Left forelimb (tissue), 1 donor: ENCODE data around the gene TNS1.

ENCODE experiments used
- DNase-seq: peaks from one replicate; pipeline ENCODE4 v3.0.0-alpha.2; 2018; ENCODE audit warnings: low spot score

TNS1 gene

DNA sequence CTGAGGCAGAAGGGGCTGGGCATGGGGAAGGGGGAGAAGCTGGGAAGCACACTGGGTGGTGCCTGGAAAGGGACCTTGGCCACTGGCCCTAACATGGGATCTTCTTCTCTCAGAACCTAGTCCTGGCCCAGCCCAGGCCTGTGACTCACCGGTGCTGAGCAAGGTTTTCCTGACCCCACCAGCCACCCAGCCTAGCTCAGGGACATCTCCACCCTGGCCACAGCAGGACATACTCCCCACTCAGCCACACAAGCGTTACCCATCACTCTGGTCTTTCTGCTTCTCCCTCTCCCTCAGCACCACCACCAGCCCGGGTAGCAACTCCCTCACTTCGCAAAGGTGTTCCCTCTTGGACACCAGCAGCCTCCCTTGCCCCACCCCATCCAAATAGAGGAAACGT, 22.8 kb downstream of the TNS1 start:
- DNase-seq, result no peak

DNA sequence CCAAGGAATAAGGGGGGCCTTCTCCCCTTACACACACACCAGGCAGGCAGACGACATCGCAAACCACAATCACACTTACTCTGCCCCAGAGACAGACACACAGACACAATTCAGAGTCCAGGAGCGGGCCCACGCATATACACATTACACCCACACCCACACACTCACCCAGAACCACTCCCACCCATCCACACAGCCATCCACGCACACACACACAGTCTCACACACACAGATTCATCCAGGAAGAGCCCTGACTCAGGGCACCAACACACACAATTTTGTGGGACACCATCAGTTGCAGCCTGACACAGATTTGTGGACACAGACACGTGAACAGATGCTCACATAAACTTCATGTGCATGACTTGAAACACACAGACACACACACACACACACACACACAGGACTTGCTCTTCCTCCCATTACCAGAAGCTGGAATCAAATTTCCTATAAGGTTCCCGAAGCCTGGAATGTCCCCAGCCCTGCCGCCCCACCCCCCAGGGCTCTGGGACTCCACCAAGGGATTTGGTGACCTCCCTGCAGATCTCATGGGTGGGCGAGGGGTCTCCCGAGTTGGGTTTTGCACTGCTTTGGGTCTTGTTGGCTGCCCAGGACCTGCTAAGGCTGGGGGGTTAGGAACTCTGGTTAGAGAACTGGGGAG, 23.5 kb downstream of the TNS1 start:
- DNase-seq, result no peak

DNA sequence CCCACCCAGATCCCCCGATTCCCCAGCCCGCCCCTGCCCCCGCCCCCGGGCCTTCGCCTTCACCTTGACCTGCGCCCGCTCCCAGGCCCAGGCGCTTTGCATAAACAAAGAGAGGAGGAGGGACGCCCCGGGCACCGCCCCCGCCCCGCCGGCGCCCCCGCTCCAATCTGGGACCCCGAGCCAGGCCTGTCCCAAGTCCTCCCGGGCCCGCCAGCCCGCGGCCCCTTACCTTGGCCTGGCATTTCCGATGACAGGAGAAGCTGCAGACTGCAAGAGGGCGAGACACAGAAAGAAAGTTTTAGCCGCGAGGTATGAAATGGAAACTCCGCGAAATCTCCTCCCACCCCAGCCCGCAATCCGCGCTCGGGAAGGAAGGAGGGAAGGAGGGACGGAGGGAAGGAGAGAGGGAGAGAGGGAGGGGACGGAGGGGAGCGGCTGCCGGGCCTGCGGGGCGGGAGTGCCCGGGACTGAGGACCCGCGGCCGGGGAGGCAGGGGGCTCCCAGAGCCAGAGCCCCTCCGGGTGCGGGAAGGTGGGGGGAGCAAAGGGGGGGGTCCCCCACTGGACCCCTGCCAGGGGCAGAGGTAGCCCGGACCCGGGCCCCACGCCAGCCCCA, 24.2 kb downstream of the TNS1 start:
- no peak for DNase-seq

DNA sequence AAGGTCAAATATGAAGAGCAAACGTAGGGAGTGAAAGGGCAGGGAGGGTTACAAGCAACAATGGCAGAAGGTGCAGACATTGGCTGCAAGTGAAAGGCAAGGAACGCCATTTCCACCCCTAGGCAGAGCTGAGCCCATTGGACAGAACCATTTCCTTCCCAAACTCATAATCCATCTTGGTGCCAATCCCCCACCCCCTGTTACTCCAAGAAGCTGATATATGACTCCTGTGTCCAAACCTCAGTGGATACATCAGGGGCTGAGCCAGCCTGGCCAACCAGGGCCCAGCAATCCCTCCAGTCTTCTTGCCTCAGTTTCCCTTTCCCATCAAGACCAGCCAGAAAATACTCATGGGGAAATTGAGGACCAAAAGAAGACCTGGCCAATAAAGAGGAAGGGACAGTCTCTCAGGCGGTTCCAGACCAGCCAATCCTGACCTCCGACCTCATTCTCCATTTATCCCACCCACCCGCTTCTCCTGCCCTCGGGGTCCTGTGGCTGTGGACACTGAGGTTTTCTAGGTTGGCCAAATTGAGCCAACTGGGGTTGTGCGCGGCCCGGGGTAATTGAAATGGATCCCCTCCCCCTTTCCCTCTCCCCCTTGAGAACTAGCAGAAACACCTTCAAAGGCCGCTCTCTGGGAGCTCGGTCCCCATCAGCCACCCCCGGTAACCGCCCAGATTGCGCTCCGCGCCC, 24.8 kb downstream of the TNS1 start:
- DNase-seq, result no peak

DNA sequence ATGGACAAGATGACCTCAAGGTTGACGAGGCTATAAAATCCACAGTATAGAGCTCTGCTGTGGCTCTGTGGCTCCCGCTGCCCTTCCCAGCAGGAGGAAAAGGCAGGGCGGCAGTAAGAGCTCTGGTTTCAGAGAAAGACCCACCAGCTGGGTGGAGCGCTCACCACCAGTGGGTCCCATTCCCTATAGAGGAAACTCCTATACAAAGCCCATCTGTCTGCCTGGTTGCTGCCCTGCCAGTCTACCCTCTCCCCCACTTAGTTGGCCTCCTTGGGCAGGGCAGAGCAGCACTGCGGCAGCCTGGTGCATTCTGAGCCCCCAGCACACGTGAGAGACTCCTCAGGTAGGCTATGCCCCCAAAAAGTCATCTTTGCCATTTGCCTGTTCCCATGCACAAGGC, 26.5 kb downstream of the TNS1 start:
- no peak for DNase-seq

DNA sequence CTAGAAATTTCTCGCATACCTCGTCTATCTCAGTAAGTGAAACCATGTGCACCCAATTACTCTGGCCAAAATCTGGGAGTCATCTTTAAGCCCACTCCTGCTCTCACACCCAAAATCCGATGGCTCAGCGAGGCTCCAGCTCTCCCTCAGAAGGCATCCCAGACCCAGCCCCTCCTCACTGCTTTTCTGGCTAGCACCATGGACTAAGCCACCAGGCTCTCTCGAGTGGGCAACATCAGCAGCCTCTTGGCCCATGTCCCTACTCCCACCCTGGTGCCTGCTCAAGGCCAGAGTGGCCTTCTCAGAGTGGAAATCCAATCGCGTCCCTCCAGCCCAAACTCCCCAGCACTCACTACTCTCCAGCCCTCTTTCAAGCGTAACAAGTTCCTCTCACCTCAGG, 27.2 kb downstream of the TNS1 start:
- no peak for DNase-seq

DNA sequence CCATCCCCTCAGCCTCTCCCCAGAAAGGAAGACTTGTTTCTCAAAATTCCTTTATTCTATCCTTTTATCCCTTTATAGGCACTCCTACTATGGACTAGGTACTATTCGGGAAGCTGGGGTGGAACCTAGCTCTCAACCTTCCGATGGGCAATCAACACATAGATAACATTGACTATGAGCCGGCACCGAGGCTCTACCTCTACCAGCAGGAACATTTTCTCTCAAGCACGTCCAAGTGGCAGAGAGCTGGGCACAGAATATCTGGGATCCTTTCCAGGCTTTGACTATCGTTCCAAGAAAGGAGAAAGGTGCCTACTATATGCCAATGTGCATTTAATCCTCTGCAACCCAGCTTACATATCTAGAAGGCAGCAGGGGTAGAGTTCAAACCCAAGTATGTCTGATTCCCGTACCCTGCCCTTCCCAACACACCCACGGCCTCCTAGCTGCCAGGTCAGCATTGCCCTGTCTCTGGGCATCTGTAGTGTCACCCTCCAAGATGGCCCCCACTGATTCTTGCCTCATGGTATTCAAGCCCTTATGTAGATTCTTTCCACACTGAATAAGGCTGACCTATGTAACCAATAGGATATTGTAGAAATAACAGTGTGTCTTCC, 28.3 kb downstream of the TNS1 start:
- DNase-seq, result no peak

DNA sequence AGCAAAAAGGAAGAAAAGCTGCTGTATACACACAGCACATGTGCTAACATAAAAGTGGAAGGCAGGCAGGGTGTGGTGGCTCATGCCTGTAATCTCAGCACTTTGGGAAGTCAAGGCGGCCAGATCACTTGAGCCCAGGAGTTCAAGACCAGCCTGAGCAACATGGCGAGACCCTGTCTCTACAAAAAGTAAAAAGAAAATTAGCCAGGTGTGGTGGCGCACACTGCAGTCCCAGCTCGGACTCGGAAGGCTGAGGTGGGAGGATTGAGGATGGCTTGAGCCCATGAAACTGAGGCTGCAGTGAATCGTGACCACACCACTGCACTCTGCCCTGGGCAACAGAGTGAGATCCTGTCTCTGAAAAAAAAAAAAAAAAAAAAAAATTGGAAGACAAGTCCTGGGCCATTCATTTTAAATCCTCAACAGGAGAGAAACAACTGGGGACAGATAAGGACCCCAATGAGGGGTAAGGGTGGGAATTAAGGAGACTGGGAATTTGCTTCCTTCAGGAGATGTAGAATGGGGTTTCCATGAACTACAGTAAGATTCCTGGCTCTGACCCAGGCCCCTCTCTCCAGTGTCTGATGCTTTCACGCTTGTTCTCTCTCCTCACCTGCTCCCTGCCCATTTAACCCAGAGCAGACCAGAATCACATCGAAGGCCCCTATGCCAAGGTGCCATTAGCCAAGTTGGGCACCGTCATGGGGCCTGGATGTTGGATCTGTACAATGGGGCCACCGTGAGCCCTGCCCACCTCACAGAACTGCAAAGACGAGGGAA, 29.6 kb downstream of the TNS1 start:
- DNase-seq, result no peak

DNA sequence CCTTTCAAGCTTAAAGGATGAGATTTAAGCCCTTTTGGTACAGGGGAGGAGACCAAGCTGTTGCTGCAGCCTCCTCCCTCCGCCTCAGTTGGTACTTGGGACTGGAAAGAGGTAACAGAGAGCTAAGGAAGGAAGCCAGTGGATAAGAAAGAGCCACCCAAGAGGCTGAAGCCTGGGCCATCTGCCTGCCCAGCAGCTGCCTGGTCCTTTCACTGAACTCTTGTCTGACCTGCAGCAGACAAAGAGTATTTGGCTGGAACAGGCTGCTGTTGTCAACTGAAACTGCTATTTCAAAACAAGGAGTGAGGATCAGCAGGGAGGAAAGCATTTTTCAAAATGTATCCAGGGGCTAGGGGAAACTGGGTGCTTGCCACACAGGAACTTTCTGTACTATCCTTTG, 30.3 kb downstream of the TNS1 start:
- no peak for DNase-seq

DNA sequence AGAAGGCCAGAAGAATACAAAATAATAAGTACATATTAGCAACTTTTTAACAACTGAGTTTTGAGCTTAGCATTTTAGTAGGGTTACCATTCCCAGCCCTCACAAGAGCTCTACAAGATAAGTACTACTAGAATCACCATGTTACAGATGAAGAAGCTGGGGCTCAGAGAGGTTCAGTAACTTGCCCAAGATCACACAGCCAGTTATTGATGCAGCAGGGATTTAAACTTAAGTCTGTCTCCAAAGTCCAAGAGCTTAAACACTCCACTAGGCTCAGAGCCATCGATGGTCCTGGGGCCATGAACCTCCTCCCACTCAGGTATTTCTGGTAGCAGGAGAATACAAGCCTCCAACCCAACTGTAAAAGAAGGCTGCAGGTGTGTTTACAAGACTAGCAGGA, 30.8 kb downstream of the TNS1 start:
- DNase-seq, result no peak

DNA sequence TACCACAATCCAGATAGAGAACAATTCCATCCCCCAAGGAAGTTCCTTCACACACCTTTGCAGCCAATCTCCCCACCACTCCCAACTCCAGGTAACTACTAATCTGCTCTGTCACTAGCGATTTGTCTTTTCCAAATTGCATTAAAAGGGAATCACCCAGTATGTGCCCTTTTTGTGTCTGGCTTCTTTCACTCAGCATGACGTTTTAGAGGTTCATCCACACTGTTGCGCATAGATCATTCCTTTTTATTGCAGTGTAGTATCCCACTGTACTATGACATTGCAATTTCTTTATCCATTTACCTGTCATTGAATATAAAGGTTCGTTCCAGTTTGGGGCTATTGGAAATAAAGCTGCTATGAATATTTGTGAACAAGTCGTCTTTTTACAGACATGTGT, 31.6 kb downstream of the TNS1 start:
- DNase-seq, result no peak

DNA sequence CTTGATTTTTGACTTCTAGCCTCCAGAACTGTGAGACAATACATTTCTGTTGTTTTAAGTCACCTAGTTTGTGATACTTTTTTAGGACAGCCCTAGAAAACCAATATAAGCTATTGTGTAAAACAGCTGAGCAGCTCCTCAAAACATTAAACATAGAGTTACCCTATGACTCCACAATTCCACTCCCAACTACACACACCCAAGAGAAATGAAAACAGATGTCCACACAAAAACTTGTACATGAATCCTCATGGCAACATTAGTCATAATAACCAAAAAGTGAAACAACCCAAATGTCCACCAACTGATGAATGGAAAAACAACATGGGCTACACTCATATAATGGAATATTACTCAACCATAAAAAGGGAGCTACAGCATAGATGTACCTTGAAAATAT, 32.6 kb downstream of the TNS1 start:
- DNase-seq, result no peak

DNA sequence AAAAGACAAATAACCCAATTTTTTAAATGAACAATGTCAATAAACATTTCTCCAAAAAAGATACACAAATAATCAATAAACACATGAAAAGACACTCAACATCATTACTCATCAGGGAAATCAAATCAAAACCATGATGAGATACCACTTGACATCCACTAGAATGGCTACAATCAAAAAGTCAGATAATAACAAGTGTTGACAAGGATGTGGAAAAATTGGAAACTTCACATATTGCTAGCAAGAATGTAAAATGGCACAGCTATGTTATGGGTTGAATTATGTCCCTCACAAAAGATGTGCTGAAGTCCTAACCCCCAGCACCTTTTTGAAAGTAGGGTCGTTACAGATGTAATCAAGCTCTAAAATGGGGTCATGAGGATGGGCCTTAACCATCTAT, 33.2 kb downstream of the TNS1 start:
- no peak for DNase-seq

DNA sequence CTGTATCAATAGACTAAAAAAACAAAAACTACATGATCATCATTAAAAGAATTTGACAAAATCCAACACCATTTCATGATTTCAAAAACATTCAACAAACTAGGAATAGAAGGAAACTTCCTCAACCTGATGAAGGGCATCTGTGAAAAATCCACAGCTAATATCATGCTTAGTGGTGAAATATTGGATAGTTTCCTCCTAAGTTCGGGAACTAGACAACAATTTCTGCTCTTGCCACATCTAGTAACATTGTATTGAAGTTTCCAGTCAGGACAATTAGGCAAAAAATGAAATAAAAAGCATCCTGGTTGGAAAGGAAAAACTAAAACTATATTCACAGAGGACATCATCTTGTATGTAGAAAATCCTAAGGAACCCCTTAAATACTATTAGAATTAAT, 34.8 kb downstream of the TNS1 start:
- DNase-seq, result no peak

DNA sequence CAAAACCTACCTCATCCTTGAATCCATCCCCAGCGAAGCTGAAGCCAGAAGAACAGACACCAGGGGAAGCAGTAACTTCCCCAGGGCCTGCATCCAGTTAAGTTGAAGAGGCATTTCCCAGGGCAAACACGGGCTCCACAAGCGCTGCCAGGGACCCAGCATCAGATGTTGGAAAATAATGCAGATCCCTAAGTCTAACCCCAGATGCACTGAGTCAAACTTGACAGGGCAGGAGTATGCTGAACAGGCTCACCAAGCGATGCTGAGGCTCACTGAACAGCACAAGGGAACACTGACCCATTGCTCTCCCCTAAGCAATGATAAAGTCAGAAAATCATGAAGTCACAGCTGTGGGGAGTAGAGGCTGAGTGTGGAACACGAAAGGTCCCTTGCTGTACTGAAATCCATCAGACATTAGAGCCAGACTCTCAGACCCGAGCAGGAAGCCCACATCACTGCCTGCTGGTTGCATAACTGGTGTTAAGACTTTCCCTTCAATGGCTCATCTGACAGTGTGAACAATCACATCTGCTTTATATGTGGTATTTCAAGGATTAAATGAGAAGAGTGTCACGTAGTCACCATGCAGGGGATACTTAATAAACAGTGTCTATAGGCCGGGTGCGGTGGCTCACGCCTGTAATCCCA, 36.2 kb downstream of the TNS1 start:
- no peak for DNase-seq

DNA sequence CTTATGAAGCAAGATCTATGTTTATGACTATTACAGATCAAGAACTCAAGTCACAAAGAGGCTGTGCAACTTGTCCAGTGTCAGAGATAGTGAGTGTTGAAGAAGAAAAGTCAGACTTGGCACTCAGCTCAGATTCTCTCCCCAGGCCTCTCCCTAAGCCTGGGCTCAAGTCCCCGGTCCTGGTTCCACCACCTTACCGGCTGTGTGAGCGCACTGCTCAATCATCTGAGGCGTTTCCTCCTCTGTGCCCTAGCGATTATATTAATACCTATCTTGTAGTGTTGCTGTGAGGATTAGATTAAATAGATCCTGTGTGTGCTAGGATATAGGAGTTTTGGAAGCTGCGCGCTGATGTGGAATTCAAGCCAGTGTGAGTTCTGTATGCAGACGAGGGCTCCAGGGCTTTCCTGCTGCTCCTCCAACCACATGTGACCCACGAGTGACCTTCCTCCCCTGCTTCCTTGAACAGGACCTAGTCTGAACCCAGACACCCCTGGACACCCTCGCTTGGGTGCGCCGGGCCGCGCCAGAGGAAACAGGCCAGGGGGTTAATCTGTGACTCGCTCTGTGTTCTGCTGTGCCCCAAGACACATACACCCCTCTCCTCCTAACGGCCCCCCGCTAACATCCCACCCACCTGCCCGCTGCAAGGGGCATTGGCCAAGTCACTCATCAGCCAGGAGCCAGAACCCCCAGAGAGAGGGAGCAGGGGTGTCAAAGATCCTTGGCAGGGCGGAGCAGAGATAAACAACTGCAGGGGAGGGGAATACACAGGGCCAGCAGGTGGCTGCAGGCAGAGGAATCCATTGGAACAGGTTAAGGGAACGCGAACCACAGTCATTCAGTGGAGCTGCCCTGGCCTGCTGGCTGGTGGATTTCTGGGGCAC, 38.3 kb downstream of the TNS1 start:
- DNase-seq, result peak; percentile 57

DNA sequence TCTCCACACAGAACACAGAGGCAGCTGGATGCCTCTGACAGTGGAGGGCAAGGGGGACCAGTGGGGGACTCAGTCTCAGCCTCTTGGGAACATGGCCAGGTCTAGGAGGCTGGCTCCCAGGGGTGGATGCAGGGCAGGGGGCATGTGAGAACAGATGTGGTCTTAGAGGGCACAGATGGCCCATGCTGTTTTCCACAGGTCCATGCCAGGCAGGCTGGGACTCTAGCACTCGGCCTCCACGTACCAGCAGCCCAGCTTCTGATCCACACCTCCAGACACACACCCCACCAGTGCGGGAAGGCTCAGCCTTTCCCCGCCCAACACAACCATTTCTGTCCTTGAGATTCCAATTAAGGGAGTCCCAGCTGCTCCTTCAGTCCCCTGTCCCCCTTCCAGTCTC, 42.4 kb downstream of the TNS1 start:
- DNase-seq, result peak; percentile 42

DNA sequence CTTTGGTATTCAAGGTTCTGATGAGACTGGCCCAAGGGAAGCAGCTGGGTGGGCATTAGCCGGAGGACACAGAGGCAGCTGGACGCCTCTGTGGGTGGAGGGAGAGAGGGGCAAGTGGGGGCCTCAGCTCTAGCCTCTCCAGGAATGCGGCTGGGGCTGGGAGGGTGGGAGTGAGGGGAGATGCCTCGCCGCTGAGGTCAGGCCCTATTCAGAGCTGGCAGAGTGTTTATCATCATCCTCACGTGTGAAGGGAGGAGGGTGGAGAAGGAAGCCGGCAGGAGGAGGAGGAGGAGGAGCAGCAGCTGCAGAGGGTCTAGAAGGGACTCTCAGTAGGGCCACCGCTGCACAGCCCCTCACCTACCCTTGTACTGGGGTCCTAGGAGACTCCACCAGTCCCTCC, 43.1 kb downstream of the TNS1 start:
- peak; percentile 64 for DNase-seq

DNA sequence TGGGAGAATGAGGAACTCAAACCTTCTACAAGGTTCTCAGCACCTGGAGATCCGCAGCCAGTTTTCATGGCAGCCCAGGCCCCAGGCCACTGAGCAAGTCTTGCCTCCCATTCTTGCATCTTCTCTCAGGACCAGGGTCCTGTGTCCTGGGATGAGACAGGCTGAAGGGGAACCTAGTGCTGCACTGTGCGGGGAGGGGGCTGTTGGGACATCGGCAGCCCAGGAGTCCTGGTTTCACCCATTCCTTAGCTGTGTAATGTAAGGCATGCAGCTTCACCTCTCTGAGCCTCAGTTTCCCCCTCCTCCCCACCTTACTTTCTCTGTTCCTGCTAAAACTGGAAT, 43.9 kb downstream of the TNS1 start:
- peak; percentile 59 for DNase-seq

DNA sequence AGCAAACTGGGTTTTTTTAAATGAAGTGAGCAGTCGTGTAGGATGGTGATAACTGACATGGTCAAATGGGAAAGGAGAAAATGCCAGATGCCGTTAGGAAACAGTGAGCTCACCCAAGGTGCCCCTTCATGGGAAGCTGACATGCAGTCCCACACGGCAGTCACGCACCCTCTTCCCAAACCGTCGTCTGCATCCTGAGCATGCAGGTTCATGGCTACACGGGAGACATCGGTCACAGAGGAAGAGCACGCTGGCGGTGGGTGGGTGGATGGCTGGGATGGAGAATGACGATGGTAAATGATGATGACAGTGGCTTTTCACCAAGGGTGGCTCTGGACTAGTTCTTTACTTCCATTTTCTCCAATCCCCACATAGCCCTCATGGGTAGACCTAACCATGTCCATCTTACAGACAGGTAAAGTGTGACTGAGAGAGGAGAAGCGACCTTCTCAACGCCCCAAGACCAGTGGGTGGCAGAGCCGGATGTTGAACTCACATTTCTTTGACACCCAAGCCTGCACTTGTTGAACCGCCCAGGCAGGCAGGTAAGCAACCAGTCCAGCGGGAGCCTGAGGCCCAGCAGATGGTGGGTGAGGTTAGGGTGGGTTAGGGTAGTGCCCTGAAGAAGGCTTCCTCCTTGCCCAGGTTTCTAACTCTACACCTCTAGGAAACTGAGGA, 44.5 kb downstream of the TNS1 start:
- DNase-seq, result peak; percentile 37
